Testis (tissue), 3 donors: ENCODE data around the gene SSH3. TPM values are rescaled to one million over a fixed set of nuclear protein-coding genes. Genes with fewer than 3 reads are reported as not detected.

Experiments
- DNase-seq: peaks from one replicate; pipeline ENCODE4 v3.0.0-alpha.2; 2019
- H3K27ac ChIP-seq, 2 donors: fragments of 200-600 bp; sonication (generic); one replicate each; pipeline ENCODE4 v1.5.1; 2019
- H3K27me3 ChIP-seq: fragments of 200-600 bp; sonication (generic); one replicate; pipeline ENCODE4 v1.5.1; 2019
- H3K36me3 ChIP-seq: fragments of 200-600 bp; sonication (generic); one replicate; pipeline ENCODE4 v1.5.1; 2017; ENCODE audit warnings: low read depth; ENCODE audit errors: missing control alignments
- H3K4me1 ChIP-seq: fragments of 200-600 bp; sonication (generic); one replicate; pipeline ENCODE4 v1.5.1; 2019
- H3K4me3 ChIP-seq, 2 donors: fragments of 200-600 bp; sonication (generic); one replicate each; pipeline ENCODE4 v1.5.1; 2017 to 2019
- H3K9me3 ChIP-seq: fragments of 200-600 bp; sonication (generic); one replicate; pipeline ENCODE4 v1.5.1; 2017
- POLR2A ChIP-seq: fragments of 450-650 bp; IDR thresholded peaks from one replicate; pipeline ENCODE4 v1.6.1; 2017; ENCODE audit warnings: antibody characterized with exemption, mild to moderate bottlenecking, moderate library complexity
- WGBS, 2 donors: methylation state at CpG; one replicate each; pipeline ENCODE4 v1.1.5; 2018; 5-methylcytosine and 5-hydroxymethylcytosine counted together
- intact Hi-C: fragments of 100-400 bp; cut with DNase I; formaldehyde crosslinking; loops from one replicate; pipeline ENCODE4 v1.15.1; 2023; ENCODE audit warnings: low total_unique reads
- polyA plus RNA-seq: library from polyadenylated mRNA; stranded (reverse); fragments of 350-450 nt; fragmentation: Illumina TruSeq; extraction: RNeasy Lipid Tissue Mini Kit (QIAGEN cat#74804); gene quantifications from one replicate; pipeline ENCODE4 v1.2.3, GENCODE V29; 2014; ENCODE audit warnings: low read depth, low replicate concordance; ENCODE audit not compliant: insufficient read depth
- total RNA-seq, 2 donors: library from RNA; depleted of rRNA; stranded (reverse); fragments of >200 nt; gene quantifications; one replicate each; pipeline ENCODE4 v1.2.3, GENCODE V29; 2016
- TF ChIP-seq, protein P1 (sequence below), 3 experiments: fragments of 450-650 bp in 2 of 3; fragments of 200-600 bp in 1 of 3; sonication (generic) in 1 of 3; IDR thresholded peaks; one replicate each; pipeline ENCODE4 v1.5.1; 2016 to 2019; ENCODE audit warnings: antibody characterized with exemption in 3 of 3, mild to moderate bottlenecking in 2 of 3, moderate library complexity in 1 of 3

SSH3 gene
- total and polyA plus RNA-seq, 3 donors from 2014 or later: 6.9 to 9.8 (median 8.6) TPM

DNA sequence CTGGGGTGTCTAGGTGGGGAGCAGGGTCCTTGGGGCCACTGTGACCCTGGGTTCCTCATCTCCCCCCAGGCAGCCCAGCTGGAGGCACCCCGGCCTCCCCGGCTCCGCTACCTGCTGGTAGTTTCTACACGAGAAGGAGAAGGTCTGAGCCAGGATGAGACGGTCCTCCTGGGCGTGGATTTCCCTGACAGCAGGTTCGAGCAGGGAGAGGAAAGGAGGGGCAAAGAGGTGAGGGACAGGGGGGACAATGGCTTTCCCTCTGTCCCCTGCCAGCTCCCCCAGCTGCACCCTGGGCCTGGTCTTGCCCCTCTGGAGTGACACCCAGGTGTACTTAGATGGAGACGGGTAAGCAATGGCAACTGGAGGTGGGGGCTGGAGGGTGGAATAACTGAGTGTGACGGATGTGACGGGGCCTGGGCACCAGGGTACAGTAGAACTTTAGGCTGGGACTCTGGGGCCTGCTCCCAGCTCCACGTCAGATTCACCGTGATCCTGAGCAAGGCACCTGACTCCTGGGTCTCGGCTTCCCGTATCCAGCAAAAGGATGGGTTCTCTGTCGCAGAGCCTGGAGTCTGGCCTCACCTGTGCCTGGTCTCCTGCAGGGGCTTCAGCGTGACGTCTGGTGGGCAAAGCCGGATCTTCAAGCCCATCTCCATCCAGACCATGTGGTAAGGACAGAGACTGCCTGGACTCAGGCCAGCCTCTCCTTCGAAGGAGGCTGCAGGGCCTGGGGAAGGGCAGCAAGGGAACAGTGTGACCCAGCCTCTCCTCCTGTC is 3.6 kb downstream of the SSH3 start:
- Histone ChIP-seq H3K27ac (no peak overlapping the region), H3K4me3 (no peak overlapping the region), H3K36me3 (no peaks in the 10 kb centered on the region), H3K27me3 (no peaks in the 10 kb centered on the region), H3K9me3 (no peaks in the 10 kb centered on the region), H3K4me1 (peaks cover 20% of the 10 kb centered on the region)
- TF ChIP-seq, protein P1, sequence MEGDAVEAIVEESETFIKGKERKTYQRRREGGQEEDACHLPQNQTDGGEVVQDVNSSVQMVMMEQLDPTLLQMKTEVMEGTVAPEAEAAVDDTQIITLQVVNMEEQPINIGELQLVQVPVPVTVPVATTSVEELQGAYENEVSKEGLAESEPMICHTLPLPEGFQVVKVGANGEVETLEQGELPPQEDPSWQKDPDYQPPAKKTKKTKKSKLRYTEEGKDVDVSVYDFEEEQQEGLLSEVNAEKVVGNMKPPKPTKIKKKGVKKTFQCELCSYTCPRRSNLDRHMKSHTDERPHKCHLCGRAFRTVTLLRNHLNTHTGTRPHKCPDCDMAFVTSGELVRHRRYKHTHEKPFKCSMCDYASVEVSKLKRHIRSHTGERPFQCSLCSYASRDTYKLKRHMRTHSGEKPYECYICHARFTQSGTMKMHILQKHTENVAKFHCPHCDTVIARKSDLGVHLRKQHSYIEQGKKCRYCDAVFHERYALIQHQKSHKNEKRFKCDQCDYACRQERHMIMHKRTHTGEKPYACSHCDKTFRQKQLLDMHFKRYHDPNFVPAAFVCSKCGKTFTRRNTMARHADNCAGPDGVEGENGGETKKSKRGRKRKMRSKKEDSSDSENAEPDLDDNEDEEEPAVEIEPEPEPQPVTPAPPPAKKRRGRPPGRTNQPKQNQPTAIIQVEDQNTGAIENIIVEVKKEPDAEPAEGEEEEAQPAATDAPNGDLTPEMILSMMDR (IDR thresholded peaks at IDR 0.05): no peak
- TF ChIP-seq POLR2A: no peak
- no peak for DNase-seq
- intact Hi-C loops: no loop called here
- 89 to 91% methylated on average over 17 to 19 of the region's 19 CpGs for WGBS, 2 donors

DNA sequence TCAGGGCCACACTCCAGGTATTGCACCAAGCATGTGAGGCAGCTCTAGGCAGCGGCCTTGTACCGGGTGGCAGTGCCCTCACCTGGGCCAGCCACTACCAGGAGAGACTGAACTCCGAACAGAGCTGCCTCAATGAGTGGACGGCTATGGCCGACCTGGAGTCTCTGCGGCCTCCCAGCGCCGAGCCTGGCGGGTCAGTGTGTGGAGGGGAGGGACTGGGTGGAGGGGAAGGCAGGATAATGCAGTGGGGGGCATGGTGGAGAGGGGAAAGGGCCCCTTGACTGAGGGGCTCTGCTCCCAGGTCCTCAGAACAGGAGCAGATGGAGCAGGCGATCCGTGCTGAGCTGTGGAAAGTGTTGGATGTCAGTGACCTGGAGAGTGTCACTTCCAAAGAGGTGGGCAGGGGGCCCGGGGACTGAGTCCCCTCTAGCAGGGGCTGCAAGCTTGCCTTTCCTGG is 4.2 kb downstream of the SSH3 start:
- Histone ChIP-seq H3K27ac (no peak overlapping the region), H3K4me1 (peaks cover 22% of the 10 kb centered on the region), H3K9me3 (no peaks in the 10 kb centered on the region), H3K36me3 (no peaks in the 10 kb centered on the region), H3K4me3 (no peak overlapping the region), H3K27me3 (no peaks in the 10 kb centered on the region)
- 87 to 100% methylated on average over 3 to 12 of the region's 12 CpGs for WGBS, 2 donors
- no peak for DNase-seq
- intact Hi-C loops: no loop called here
- TF ChIP-seq, protein P1 (IDR thresholded peaks at IDR 0.05): no peak
- no peak for TF ChIP-seq POLR2A

DNA sequence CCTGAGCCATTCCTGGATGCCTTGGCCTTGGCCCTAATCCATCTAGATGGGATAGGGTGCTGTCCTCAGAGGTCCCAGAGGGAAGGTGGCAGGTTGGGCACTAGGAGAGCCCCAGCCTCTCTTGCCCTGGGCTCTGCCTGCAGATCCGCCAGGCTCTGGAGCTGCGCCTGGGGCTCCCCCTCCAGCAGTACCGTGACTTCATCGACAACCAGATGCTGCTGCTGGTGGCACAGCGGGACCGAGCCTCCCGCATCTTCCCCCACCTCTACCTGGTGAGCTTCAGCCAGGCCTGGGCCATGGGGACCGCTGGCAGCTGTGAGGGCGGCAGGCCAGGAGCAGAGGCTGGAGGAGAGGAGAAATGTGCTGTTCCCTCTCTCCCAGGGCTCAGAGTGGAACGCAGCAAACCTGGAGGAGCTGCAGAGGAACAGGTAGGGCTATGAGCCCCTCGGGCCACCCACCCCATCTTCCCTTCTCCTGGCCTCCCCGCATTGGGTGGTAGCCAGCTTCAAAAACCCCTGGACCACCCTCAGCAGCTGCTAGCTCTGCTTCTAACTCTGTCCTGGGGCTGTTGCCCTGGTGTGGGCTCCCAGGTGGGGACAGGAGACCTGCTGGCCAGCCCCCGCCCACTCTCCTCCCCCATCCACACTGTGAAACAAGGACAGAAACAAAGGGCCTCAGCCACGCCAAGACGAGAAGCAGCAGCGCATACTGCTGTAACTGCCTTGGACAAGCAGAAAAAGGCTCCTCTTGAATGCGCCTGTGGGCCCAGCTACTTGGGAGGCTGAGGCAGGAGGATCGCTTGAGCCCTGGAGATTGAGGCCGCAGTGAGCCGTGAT is 4.9 kb downstream of the SSH3 start:
- peak; percentile 11 for DNase-seq
- H3K27me3 ChIP-seq: no peaks in the 10 kb centered on the region
- no peaks in the 10 kb centered on the region for H3K36me3 ChIP-seq
- intact Hi-C loops: no loop called here
- WGBS, 2 donors: 93 to 97% methylated on average over 8 to 20 of the region's 20 CpGs
- H3K27ac ChIP-seq: no peak overlapping the region
- no peak for TF ChIP-seq POLR2A
- TF ChIP-seq, protein P1 (IDR thresholded peaks at IDR 0.05): no peak
- no peaks in the 10 kb centered on the region for H3K9me3 ChIP-seq
- H3K4me1 ChIP-seq: peaks cover 17% of the 10 kb centered on the region
- H3K4me3 ChIP-seq: no peak overlapping the region

DNA sequence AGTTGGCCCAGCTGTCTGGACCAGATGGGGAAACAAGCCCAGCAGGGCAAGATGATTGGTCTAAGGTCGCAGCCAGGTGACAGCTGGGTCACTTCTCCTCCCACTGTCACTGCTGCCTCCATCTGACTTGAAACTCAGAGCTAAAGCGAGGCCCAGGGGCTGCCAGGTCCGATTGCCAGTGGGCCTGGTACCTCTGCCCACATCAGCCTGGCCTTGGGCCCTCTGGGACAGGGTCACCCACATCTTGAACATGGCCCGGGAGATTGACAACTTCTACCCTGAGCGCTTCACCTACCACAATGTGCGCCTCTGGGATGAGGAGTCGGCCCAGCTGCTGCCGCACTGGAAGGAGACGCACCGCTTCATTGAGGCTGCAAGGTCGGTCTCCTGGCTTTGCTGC is 5.8 kb downstream of the SSH3 start:
- intact Hi-C loops: no loop called here
- Histone ChIP-seq H3K27me3 (no peaks in the 10 kb centered on the region), H3K36me3 (no peaks in the 10 kb centered on the region), H3K27ac (no peak overlapping the region), H3K4me3 (no peak overlapping the region), H3K4me1 (peaks cover 9% of the 10 kb centered on the region), H3K9me3 (no peaks in the 10 kb centered on the region)
- no peak for TF ChIP-seq POLR2A
- TF ChIP-seq, protein P1 (IDR thresholded peaks at IDR 0.05): no peak
- WGBS, 2 donors: 95 to 96% methylated on average over 6 to 11 of the region's 11 CpGs
- peak; percentile 11 for DNase-seq
